Measurements from ENCODE around the gene LIG1. TPM values are rescaled to one million over a fixed set of nuclear protein-coding genes. Genes with fewer than 3 reads are reported as not detected.

The LIG1 gene
- total and polyA plus RNA-seq, 2 of the 13 experiments (the other 11 are each of a cell fraction or from before 2014, with no cell fraction given): 20.1 to 64.4 TPM

GRCh38 chr19:48203794-48204628 lies 33.9 kb upstream of the LIG1 start (continued):
- TF ChIP-seq THRA (CRISPR knock-in tag; IDR thresholded peaks at IDR 0.05; ENCODE audit: borderline replicate concordance) (0 out of 2 replicates have a peak, but pooled peaks have one; percentile 33), MBNL3 (CRISPR knock-in tag; conservative IDR thresholded peaks at IDR 0.05) (no peak), HMG20B (CRISPR knock-in tag; conservative IDR thresholded peaks at IDR 0.05) (no peak), NCOA2 (CRISPR knock-in tag; IDR thresholded peaks at IDR 0.05) (no peak; the same call in 1 of the 2 replicates), ATF7-NPFF (CRISPR knock-in tag; IDR thresholded peaks at IDR 0.05; ENCODE audit: low read depth) (peak; percentile 35; the same call in 1 of the 2 replicates), CENPX (CRISPR knock-in tag; IDR thresholded peaks at IDR 0.05) (no peak), HMGA1 (CRISPR knock-in tag; conservative IDR thresholded peaks at IDR 0.05) (no peak), NCOA5 (CRISPR knock-in tag; IDR thresholded peaks at IDR 0.05) (no peak), CBFB (CRISPR knock-in tag; IDR thresholded peaks at IDR 0.05) (no peak), ZBTB25 (CRISPR knock-in tag; IDR thresholded peaks at IDR 0.05) (peak; percentile 80), CCAR2 (optimal IDR thresholded peaks at IDR 0.05; ENCODE audit: low read depth, low read length) (no peak), NR2C2 (CRISPR knock-in tag; IDR thresholded peaks at IDR 0.05; ENCODE audit: borderline replicate concordance) (no peak), SP140L (CRISPR knock-in tag; IDR thresholded peaks at IDR 0.05; ENCODE audit: borderline replicate concordance) (no peak), ZBTB26 (CRISPR knock-in tag; IDR thresholded peaks at IDR 0.05; ENCODE audit: borderline replicate concordance) (peak; percentile 32; the same call in 1 of the 2 replicates), ZNF772 (CRISPR knock-in tag; IDR thresholded peaks at IDR 0.05) (peak; percentile 49; the same call in 1 of the 2 replicates), POLR2AphosphoS2 (IDR thresholded peaks at IDR 0.05; ENCODE audit: low read depth, low read length) (no peak), ZNF510 (CRISPR knock-in tag; IDR thresholded peaks at IDR 0.05; ENCODE audit: low read depth) (no peak)
- TF ChIP-seq, protein P1, sequence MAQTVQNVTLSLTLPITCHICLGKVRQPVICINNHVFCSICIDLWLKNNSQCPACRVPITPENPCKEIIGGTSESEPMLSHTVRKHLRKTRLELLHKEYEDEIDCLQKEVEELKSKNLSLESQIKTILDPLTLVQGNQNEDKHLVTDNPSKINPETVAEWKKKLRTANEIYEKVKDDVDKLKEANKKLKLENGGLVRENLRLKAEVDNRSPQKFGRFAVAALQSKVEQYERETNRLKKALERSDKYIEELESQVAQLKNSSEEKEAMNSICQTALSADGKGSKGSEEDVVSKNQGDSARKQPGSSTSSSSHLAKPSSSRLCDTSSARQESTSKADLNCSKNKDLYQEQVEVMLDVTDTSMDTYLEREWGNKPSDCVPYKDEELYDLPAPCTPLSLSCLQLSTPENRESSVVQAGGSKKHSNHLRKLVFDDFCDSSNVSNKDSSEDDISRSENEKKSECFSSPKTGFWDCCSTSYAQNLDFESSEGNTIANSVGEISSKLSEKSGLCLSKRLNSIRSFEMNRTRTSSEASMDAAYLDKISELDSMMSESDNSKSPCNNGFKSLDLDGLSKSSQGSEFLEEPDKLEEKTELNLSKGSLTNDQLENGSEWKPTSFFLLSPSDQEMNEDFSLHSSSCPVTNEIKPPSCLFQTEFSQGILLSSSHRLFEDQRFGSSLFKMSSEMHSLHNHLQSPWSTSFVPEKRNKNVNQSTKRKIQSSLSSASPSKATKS (CRISPR knock-in tag; IDR thresholded peaks at IDR 0.05): no peak
- TF ChIP-seq, protein P2, sequence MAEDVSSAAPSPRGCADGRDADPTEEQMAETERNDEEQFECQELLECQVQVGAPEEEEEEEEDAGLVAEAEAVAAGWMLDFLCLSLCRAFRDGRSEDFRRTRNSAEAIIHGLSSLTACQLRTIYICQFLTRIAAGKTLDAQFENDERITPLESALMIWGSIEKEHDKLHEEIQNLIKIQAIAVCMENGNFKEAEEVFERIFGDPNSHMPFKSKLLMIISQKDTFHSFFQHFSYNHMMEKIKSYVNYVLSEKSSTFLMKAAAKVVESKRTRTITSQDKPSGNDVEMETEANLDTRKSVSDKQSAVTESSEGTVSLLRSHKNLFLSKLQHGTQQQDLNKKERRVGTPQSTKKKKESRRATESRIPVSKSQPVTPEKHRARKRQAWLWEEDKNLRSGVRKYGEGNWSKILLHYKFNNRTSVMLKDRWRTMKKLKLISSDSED (CRISPR knock-in tag; IDR thresholded peaks at IDR 0.05): no peak
- TF ChIP-seq, protein P3, sequence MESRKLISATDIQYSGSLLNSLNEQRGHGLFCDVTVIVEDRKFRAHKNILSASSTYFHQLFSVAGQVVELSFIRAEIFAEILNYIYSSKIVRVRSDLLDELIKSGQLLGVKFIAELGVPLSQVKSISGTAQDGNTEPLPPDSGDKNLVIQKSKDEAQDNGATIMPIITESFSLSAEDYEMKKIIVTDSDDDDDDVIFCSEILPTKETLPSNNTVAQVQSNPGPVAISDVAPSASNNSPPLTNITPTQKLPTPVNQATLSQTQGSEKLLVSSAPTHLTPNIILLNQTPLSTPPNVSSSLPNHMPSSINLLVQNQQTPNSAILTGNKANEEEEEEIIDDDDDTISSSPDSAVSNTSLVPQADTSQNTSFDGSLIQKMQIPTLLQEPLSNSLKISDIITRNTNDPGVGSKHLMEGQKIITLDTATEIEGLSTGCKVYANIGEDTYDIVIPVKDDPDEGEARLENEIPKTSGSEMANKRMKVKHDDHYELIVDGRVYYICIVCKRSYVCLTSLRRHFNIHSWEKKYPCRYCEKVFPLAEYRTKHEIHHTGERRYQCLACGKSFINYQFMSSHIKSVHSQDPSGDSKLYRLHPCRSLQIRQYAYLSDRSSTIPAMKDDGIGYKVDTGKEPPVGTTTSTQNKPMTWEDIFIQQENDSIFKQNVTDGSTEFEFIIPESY (CRISPR knock-in tag; IDR thresholded peaks at IDR 0.05): no peak
